BE2C (cell line): ENCODE measurements around the gene HTT-AS.

ENCODE experiments used
- DNase-seq: peaks from one replicate; pipeline ENCODE4 v3.0.0-alpha.2; 2020
- H3K27me3 ChIP-seq: fragments of 250-450 bp; sonication (Bioruptor Pico); 2 replicates; pipeline ENCODE4 v1.5.1; 2020; ENCODE audit warnings: mild to moderate bottlenecking
- H3K36me3 ChIP-seq: fragments of 250-450 bp; sonication (Bioruptor Pico); 2 replicates; pipeline ENCODE4 v1.5.1; 2020; ENCODE audit warnings: mild to moderate bottlenecking
- H3K4me1 ChIP-seq: fragments of 250-450 bp; sonication (Bioruptor Pico); 2 replicates; pipeline ENCODE4 v1.5.1; 2020
- H3K4me3 ChIP-seq: 2 replicates; pipeline ENCODE4 v1.5.1; 2011; ENCODE audit warnings: low read depth, low read length
- H3K9me3 ChIP-seq: fragments of 250-450 bp; sonication (Bioruptor Pico); 2 replicates; pipeline ENCODE4 v1.5.1; 2020
- CTCF ChIP-seq: IDR thresholded peaks from 2 replicates; pipeline ENCODE4 v1.5.1; 2012; ENCODE audit warnings: mild to moderate bottlenecking, low read depth, low read length

HTT-AS gene

GRCh38 chr4:3119464-3119863 is 45.1 kb upstream of the HTT-AS start:
- TF ChIP-seq CTCF: no peak
- no peak for DNase-seq
- Histone ChIP-seq H3K27me3 (no peaks in the 10 kb centered on the region), H3K36me3 (peaks cover 23% of the 10 kb centered on the region), H3K4me1 (no peaks in the 10 kb centered on the region; the same call in 1 of the 2 replicates), H3K4me3 (no peak overlapping the region), H3K9me3 (no peaks in the 10 kb centered on the region)

- no peak overlapping the region for H3K4me3 ChIP-seq
- H3K27me3 ChIP-seq: no peaks in the 10 kb centered on the region
- no peaks in the 10 kb centered on the region; the same call in 1 of the 2 replicates for H3K4me1 ChIP-seq
- H3K36me3 ChIP-seq: peaks cover 23% of the 10 kb centered on the region
- no peaks in the 10 kb centered on the region for H3K9me3 ChIP-seq
- DNase-seq: no peak
- no peak for TF ChIP-seq CTCF
Observed at GRCh38 chr4:3118312-3118711, 44.0 kb upstream of the HTT-AS start.

- no peak for TF ChIP-seq CTCF
- no peak overlapping the region for H3K4me3 ChIP-seq
- no peak for DNase-seq
- H3K9me3 ChIP-seq: no peaks in the 10 kb centered on the region
- no peaks in the 10 kb centered on the region; the same call in 1 of the 2 replicates for H3K4me1 ChIP-seq
- no peaks in the 10 kb centered on the region for H3K27me3 ChIP-seq
- H3K36me3 ChIP-seq: peaks cover 19% of the 10 kb centered on the region
Observed at GRCh38 chr4:3116955-3117354, 42.6 kb upstream of the HTT-AS start.

- no peak for DNase-seq
- no peak for TF ChIP-seq CTCF
- H3K36me3 ChIP-seq: peaks cover 18% of the 10 kb centered on the region
- no peaks in the 10 kb centered on the region for H3K9me3 ChIP-seq
- no peaks in the 10 kb centered on the region for H3K27me3 ChIP-seq
- H3K4me1 ChIP-seq: no peaks in the 10 kb centered on the region; the same call in 1 of the 2 replicates
- no peak overlapping the region for H3K4me3 ChIP-seq
Observed at GRCh38 chr4:3115637-3116270, 41.4 kb upstream of the HTT-AS start.

DNA sequence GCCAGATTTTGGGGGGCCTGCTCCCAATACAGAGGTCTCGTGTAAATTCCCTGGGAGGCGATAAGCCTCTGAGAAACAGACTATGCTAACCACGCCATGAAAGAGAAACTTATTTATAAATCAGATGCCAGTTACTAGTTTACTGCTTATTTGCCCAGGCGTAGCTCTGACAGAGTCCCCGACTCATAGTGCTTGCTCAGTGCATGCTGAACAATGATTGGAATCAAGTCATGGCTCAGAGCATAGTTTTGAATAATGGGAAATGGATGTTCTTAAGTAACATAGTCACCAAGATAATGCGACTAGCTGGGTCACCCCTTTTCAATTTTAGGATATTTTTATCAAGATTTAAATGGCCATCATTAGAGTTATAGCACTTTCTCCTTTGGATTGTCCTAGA is 40.0 kb upstream of the HTT-AS start:
- Histone ChIP-seq H3K4me3 (no peak overlapping the region), H3K9me3 (no peaks in the 10 kb centered on the region), H3K36me3 (peaks cover 26% of the 10 kb centered on the region), H3K27me3 (no peaks in the 10 kb centered on the region), H3K4me1 (no peaks in the 10 kb centered on the region; the same call in 1 of the 2 replicates)
- TF ChIP-seq CTCF: no peak
- no peak for DNase-seq

- Histone ChIP-seq H3K27me3 (no peaks in the 10 kb centered on the region), H3K36me3 (peaks cover 36% of the 10 kb centered on the region), H3K4me1 (no peaks in the 10 kb centered on the region), H3K4me3 (no peak overlapping the region), H3K9me3 (no peaks in the 10 kb centered on the region)
- no peak for TF ChIP-seq CTCF
- no peak for DNase-seq
Observed at GRCh38 chr4:3112609-3113469, 38.5 kb upstream of the HTT-AS start.
